Right cardiac atrium (tissue), 5 donors: Measurements from ENCODE around the gene PROSER1. TPM values are rescaled to one million over a fixed set of nuclear protein-coding genes. Genes with fewer than 3 reads are reported as not detected.
"Not testable (repeated sequence)": the region's sequence is repeated elsewhere in the genome, so short reads cannot be mapped to it uniquely, and the experiment has no call there.

Source experiments
- ATAC-seq, 2 donors: fragments of 200-7000 bp; cut with Tn5 transposase; one replicate each; pipeline versions ENCODE4 v1.8.0 to v1.9.1; 2020; ENCODE audit warnings: moderate library complexity in 2 of 2, mild to moderate bottlenecking in 1 of 2
- DNase-seq, 3 donors: peaks; one replicate each; pipeline ENCODE4 v3.0.0-alpha.2; 2020
- H3K27ac ChIP-seq: one replicate; pipeline ENCODE4 v1.5.1; 2013; ENCODE audit warnings: mild to moderate bottlenecking, low read length, control low read depth, moderate library complexity
- H3K27me3 ChIP-seq: one replicate; pipeline ENCODE4 v1.6.1; 2013; ENCODE audit not compliant: control insufficient read depth, insufficient read depth
- H3K4me1 ChIP-seq: one replicate; pipeline ENCODE4 v1.6.1; 2013; ENCODE audit warnings: low read length; ENCODE audit not compliant: control insufficient read depth, insufficient read depth
- H3K4me3 ChIP-seq: one replicate; pipeline ENCODE4 v1.5.1; 2013; ENCODE audit warnings: low read length, control low read depth
- H3K9me3 ChIP-seq: one replicate; pipeline ENCODE4 v1.6.1; 2013; ENCODE audit warnings: low read length; ENCODE audit not compliant: control insufficient read depth
- WGBS: extraction: QIAGEN DNeasy Blood & Tissue Kit; methylation state at CpG from one replicate; pipeline ENCODE4 v1.1.7; 2013; 5-methylcytosine and 5-hydroxymethylcytosine counted together
- intact Hi-C, 4 donors: fragments of 100-400 bp; cut with DNase I; formaldehyde crosslinking; loops; one replicate each; pipeline versions ENCODE4 v1.11.0 to v1.14.0; 2022 to 2023
- polyA plus RNA-seq: library from polyadenylated mRNA; stranded (reverse); fragments of 200-250 nt; gene quantifications from one replicate; pipeline ENCODE4 v1.2.3, GENCODE V29; 2013
- total RNA-seq, 4 donors: library from RNA; stranded (reverse); fragmentation: NEBNext Ultra II Directional; extraction: Animal tissue kit (Norgen Biotek cat#: 25700); gene quantifications; one replicate each; pipeline ENCODE4 v1.2.1, GENCODE V29; 2021
- donor health status: healthy with polysubstance abuse.
- donor health status: DM: no; HTN: yes; CAD: no.
- donor health status: DM: no; HTN: no; CAD: no.
- donor health status: DM: no; HTN: yes; CAD: no; lungs with severe emphysema.
- donor health status: DM: yes; HTN: yes; CAD: no.

The PROSER1 gene
- total and polyA plus RNA-seq, 5 donors: 6.5 to 15.6 (median 14.4) TPM

DNA sequence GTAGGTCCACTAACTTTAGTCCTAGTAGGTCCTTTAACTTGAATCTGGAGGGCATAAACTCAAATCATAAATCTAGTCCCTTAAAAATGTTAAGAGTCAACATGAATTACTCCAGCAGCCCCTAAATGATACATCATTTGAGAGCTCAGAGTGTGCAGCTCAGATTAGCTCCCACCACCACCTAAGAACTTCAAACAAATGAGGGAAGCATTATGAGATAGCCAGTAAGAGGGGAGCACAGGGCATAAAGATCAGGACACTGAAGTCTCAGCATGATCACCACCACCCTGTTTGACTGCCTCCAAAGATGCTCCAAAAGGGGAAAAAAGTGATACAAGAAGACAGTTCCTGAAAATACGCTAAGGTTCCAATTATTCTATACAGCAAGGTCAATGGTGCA lies 5.7 kb downstream of the PROSER1 start:
- Histone ChIP-seq H3K4me3 (no peak overlapping the region), H3K4me1 (peaks cover 2% of the 10 kb centered on the region), H3K27me3 (no peaks in the 10 kb centered on the region), H3K9me3 (no peaks in the 10 kb centered on the region), H3K27ac (no peak overlapping the region)
- DNase-seq (no peak), ATAC-seq (no peak)
- 95% methylated on average over 1 of the region's 1 CpG for WGBS
- intact Hi-C loops: no loop called here

DNA sequence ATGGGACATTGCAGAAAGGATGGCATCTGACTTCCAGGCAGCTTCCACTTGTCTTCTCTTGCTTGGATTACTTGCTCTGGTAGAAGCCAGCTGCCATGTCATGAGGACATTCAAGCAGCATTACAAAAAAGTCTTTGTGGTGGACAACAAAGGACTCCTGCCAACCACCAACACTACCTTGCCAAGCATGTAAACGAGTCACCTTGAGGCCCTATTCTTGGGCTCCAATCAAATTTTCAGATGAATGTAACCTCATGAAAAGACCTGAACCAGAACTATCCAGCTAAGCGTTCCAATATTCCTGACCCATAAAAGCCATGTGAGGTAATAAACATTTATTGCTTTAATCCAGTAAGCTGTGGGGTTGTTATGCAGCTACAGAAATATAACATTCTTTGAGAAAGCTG lies 12.5 kb downstream of the PROSER1 start:
- Histone ChIP-seq H3K4me3 (no peak overlapping the region), H3K27me3 (no peaks in the 10 kb centered on the region), H3K9me3 (no peaks in the 10 kb centered on the region), H3K27ac (no peak overlapping the region), H3K4me1 (no peaks in the 10 kb centered on the region)
- 80% methylated on average over 2 of the region's 2 CpGs for WGBS
- ATAC-seq (no peak), DNase-seq (no peak)
- intact Hi-C loops: no loop called here

DNA sequence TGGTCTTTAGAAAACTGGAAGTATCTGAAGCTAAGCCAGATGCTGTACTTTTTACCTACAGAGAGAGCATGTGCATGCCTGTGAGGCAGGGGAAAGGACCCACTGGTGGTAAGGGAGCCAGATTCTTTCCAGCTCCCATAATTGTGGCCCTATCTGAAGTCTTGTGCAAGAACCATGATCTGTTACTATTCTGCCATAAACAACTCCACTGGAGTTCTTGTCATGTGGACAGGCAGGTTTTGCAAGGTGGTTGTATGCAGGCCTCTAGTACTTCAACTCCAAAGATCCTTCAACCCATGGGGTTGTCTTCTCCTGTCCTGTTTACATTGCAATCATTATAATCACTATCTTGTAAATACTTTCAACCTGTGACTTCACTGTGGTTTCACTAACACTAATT lies 14.1 kb downstream of the PROSER1 start:
- Histone ChIP-seq H3K27me3 (no peaks in the 10 kb centered on the region), H3K4me1 (no peaks in the 10 kb centered on the region), H3K9me3 (no peaks in the 10 kb centered on the region), H3K27ac (no peak overlapping the region), H3K4me3 (no peak overlapping the region)
- DNase-seq: no peak
- intact Hi-C loops: no loop called here
- ATAC-seq: no peak

DNA sequence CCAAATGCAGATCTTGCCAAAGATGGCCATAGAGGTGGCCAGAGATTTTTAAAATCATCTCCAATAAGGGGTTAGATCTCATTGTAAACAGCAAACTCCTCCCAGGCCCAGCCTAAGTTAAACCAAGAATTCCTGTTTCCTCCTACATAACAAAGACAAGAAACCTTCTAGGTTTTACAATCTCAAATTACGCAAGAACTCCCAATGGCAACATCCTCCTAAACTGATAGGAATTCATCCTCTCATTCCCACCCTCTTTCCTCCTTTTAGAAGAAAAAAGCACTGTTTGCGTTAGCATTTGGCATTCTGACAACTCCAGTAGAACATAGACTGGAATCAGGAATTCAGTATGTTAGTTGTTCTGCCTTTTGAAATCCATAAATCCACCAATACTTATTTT lies 14.6 kb downstream of the PROSER1 start:
- intact Hi-C loops: no loop called here
- no peak overlapping the region for H3K4me3 ChIP-seq
- no peak overlapping the region for H3K27ac ChIP-seq
- H3K27me3 ChIP-seq: no peaks in the 10 kb centered on the region
- H3K9me3 ChIP-seq: no peaks in the 10 kb centered on the region
- no peaks in the 10 kb centered on the region for H3K4me1 ChIP-seq
- DNase-seq (no peak), ATAC-seq (peak in 1 of 2 donors; percentile 44)
- WGBS: 66% methylated on average over 2 of the region's 2 CpGs

DNA sequence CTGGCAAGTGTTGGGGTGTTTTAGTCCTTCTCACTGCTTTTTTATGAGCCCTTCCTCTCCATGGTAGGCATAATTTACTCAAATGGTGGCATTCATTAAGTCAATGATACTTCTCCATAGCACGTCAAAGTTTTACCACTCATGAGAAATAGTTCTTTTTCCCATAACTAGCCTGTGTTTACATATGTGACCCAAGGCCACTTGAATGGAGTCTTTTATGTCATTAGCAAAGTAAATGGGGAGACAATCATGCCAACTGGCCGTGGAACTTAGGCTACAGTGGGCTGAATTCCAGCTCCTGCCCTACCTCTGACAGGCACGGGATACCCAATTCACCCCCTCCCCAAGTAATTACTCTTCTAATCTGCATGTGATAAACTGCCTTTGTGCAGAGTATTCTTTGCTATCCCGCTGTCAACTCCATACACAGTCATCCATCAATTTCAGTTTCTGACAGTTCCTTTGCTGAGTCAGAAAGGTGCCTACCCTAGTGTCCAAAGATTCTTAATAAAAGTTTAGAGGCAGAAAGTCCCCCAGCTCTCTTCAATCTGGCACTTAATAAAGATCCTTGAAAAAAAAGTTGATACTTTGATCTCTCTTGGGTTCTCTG lies 16.9 kb downstream of the PROSER1 start:
- Histone ChIP-seq H3K27ac (no peak overlapping the region), H3K4me3 (no peak overlapping the region), H3K27me3 (no peaks in the 10 kb centered on the region), H3K4me1 (no peaks in the 10 kb centered on the region), H3K9me3 (no peaks in the 10 kb centered on the region)
- intact Hi-C loops: no loop called here
- 82% methylated on average over 4 of the region's 4 CpGs for WGBS
- ATAC-seq (no peak), DNase-seq (no peak)

- H3K4me1 ChIP-seq: no peaks in the 10 kb centered on the region
- DNase-seq (no peak), ATAC-seq (peak in 1 of 2 donors; percentile 11)
- H3K27ac ChIP-seq: no peak overlapping the region
- 14% methylated on average over 2 of the region's 2 CpGs for WGBS
- no peaks in the 10 kb centered on the region for H3K27me3 ChIP-seq
- no peak overlapping the region for H3K4me3 ChIP-seq
- intact Hi-C loops: no loop called here
- no peaks in the 10 kb centered on the region for H3K9me3 ChIP-seq
Observed at GRCh38 chr13:39016787-39017186, 21.1 kb downstream of the PROSER1 start.

GRCh38 chr13:39016087-39016486 lies 21.8 kb downstream of the PROSER1 start:
- Histone ChIP-seq H3K27me3 (no peaks in the 10 kb centered on the region), H3K4me3 (no peak overlapping the region), H3K27ac (no peak overlapping the region), H3K9me3 (no peaks in the 10 kb centered on the region), H3K4me1 (no peaks in the 10 kb centered on the region)
- intact Hi-C loops: no loop called here
- DNase-seq (no peak), ATAC-seq (no peak)
- 85% methylated on average over 1 of the region's 1 CpG for WGBS

- H3K4me1 ChIP-seq: no peaks in the 10 kb centered on the region
- intact Hi-C loops: no loop called here
- 70% methylated on average over 5 of the region's 5 CpGs for WGBS
- H3K9me3 ChIP-seq: no peaks in the 10 kb centered on the region
- no peak overlapping the region for H3K4me3 ChIP-seq
- DNase-seq: no peak
- no peak overlapping the region for H3K27ac ChIP-seq
- H3K27me3 ChIP-seq: no peaks in the 10 kb centered on the region
- no peak for ATAC-seq
Observed at GRCh38 chr13:39013462-39013861, 24.4 kb downstream of the PROSER1 start.

- Histone ChIP-seq H3K4me3 (no peak overlapping the region), H3K9me3 (no peaks in the 10 kb centered on the region), H3K27me3 (no peaks in the 10 kb centered on the region), H3K27ac (no peak overlapping the region), H3K4me1 (no peaks in the 10 kb centered on the region)
- intact Hi-C loops: no loop called here
- no peak for DNase-seq
- WGBS: 78% methylated on average over 7 of the region's 7 CpGs
- ATAC-seq: no peak
Observed at GRCh38 chr13:39012608-39013007, 25.3 kb downstream of the PROSER1 start.

GRCh38 chr13:39006371-39007111 lies 31.3 kb downstream of the PROSER1 start:
- H3K9me3 ChIP-seq, DNase-seq, H3K4me3 ChIP-seq, H3K27ac ChIP-seq, ATAC-seq, intact Hi-C loops, H3K27me3 ChIP-seq, H3K4me1 ChIP-seq: not testable (repeated sequence)
- WGBS: 85% methylated on average over 29 of the region's 29 CpGs

GRCh38 chr13:38998739-38999138 lies 39.1 kb downstream of the PROSER1 start:
- WGBS: 31% methylated on average over 3 of the region's 3 CpGs
- ATAC-seq (no peak), DNase-seq (no peak)
- H3K27me3 ChIP-seq: no peaks in the 10 kb centered on the region
- no peak overlapping the region for H3K4me3 ChIP-seq
- no peaks in the 10 kb centered on the region for H3K9me3 ChIP-seq
- no peaks in the 10 kb centered on the region for H3K4me1 ChIP-seq
- intact Hi-C loops: no loop called here
- no peak overlapping the region for H3K27ac ChIP-seq
